A549 (cell line): ENCODE measurements around the gene TBC1D22A. TPM values are rescaled to one million over a fixed set of nuclear protein-coding genes. Genes with fewer than 3 reads are reported as not detected.

Experiments used
- ATAC-seq, 2 experiments: fragments of 200-7000 bp in 1 of 2; fragments of >200 bp in 1 of 2; cut with Nextera tagmentation in 1 of 2; cut with Tn5 transposase in 1 of 2; 3 replicates each; pipeline versions ENCODE4 v1.8.0 to v1.9.1; 2018 to 2020; ENCODE audit warnings: mild to moderate bottlenecking in 1 of 2, moderate library complexity in 1 of 2
- CTCF ChIA-PET: fragments of 300-600 bp; sonication (Branson Sonifier 250); formaldehyde crosslinking; extraction: SDS; loops from one replicate; lab custom pipeline; 2021; ENCODE audit warnings: antibody characterized with exemption, inconsistent platforms; lab: Yijun Ruan, JAX
- POLR2A ChIA-PET: fragments of 350-600 bp; formaldehyde crosslinking; extraction: SDS; loops from one replicate; lab custom pipeline; 2021; ENCODE audit warnings: antibody characterized with exemption, inconsistent platforms; lab: Yijun Ruan, JAX
- DNase-seq, 2 experiments: peaks; one replicate each; pipeline versions ENCODE4 v3.0.0 to v3.0.0-alpha.2; 2011 to 2016; ENCODE audit warnings: low read depth in 1 of 2, low spot score in 1 of 2
- FAIRE-seq: peaks from 2 replicates; lab custom pipeline; 2011; peaks lifted over from hg19 to GRCh38; lab: Jason Lieb, UNC
- H3K27ac ChIP-seq, 2 experiments: fragments of >200 bp; sonication (Bioruptor Twin); formaldehyde crosslinking; 3 replicates each; pipeline ENCODE4 v1.5.1; 2016 to 2017
- H3K4me1 ChIP-seq: fragments of >200 bp; sonication (Bioruptor Twin); formaldehyde crosslinking; 3 replicates; pipeline ENCODE4 v1.6.1; 2016
- H3K4me2 ChIP-seq: fragments of >200 bp; sonication (Bioruptor Twin); formaldehyde crosslinking; 3 replicates; pipeline ENCODE4 v1.6.1; 2016
- H3K4me3 ChIP-seq: fragments of >200 bp; sonication (Bioruptor Twin); formaldehyde crosslinking; 3 replicates; pipeline ENCODE4 v1.5.1; 2016
- H3K9me3 ChIP-seq: fragments of >200 bp; sonication (Bioruptor Twin); formaldehyde crosslinking; 3 replicates; pipeline ENCODE4 v1.6.1; 2016
- ATOH8 ChIP-seq: fragments of 250-450 bp; sonication (Bioruptor Pico); IDR thresholded peaks from 2 replicates; pipeline ENCODE4 v1.5.0; 2020; ENCODE audit warnings: low read depth, mild to moderate bottlenecking, moderate library complexity
- BCL3 ChIP-seq: fragments of >200 bp; sonication (Bioruptor Twin); formaldehyde crosslinking; IDR thresholded peaks from 3 replicates; pipeline ENCODE4 v1.6.1; 2016
- CHD4 ChIP-seq: fragments of 200-600 bp; sonication (generic); IDR thresholded peaks from 2 replicates; pipeline ENCODE4 v1.6.1; 2016; ENCODE audit warnings: antibody characterized with exemption, mild to moderate bottlenecking, borderline replicate concordance
- EHF ChIP-seq: fragments of 250-450 bp; sonication (Bioruptor Pico); IDR thresholded peaks from 2 replicates; pipeline ENCODE4 v1.5.0; 2020; ENCODE audit warnings: mild to moderate bottlenecking
- EP300 ChIP-seq, 2 experiments: fragments of >200 bp; sonication (Bioruptor Twin); formaldehyde crosslinking; IDR thresholded peaks; 2 replicates in 1 of 2; 3 replicates in 1 of 2; pipeline ENCODE4 v1.6.1; 2016 to 2017
- HDAC2 ChIP-seq: fragments of 200-600 bp; sonication (generic); IDR thresholded peaks from 2 replicates; pipeline ENCODE4 v1.6.1; 2016
- HES2 ChIP-seq: fragments of >200 bp; sonication (Bioruptor Twin); formaldehyde crosslinking; IDR thresholded peaks from 2 replicates; pipeline ENCODE4 v1.6.1; 2016
- HMGXB4 ChIP-seq: fragments of 250-450 bp; sonication (Bioruptor Pico); IDR thresholded peaks from 2 replicates; pipeline ENCODE4 v1.5.0; 2021; ENCODE audit warnings: mild to moderate bottlenecking, moderate library complexity, borderline replicate concordance
- HOXB13 ChIP-seq: fragments of 250-450 bp; sonication (Bioruptor Pico); IDR thresholded peaks from 2 replicates; pipeline ENCODE4 v1.5.0; 2020; ENCODE audit warnings: low read depth, mild to moderate bottlenecking, moderate library complexity
- HOXB5 ChIP-seq: fragments of 250-450 bp; sonication (Bioruptor Pico); IDR thresholded peaks from 2 replicates; pipeline ENCODE4 v1.5.0; 2020; ENCODE audit warnings: mild to moderate bottlenecking, moderate library complexity
- JUNB ChIP-seq: fragments of >200 bp; sonication (Bioruptor Twin); formaldehyde crosslinking; IDR thresholded peaks from 2 replicates; pipeline ENCODE4 v1.6.1; 2016
- NFE2L2 ChIP-seq: fragments of 150-350 bp; conservative IDR thresholded peaks from 2 replicates; pipeline ENCODE4 v1.6.1; 2014; ENCODE audit warnings: low read length
- NPAS2 ChIP-seq: fragments of 250-450 bp; sonication (Bioruptor Pico); IDR thresholded peaks from 2 replicates; pipeline ENCODE4 v1.8.0; 2022; ENCODE audit warnings: mild to moderate bottlenecking, moderate library complexity, borderline replicate concordance
- NR3C1 ChIP-seq: fragments of >200 bp; sonication (Bioruptor Twin); formaldehyde crosslinking; IDR thresholded peaks from 3 replicates; pipeline ENCODE4 v1.6.1; 2017
- PHF8 ChIP-seq: fragments of 200-600 bp; sonication (generic); IDR thresholded peaks from 2 replicates; pipeline ENCODE4 v1.6.1; 2016; ENCODE audit warnings: low read depth, mild to moderate bottlenecking, antibody characterized with exemption, moderate library complexity, borderline replicate concordance
- POLR2A ChIP-seq: IDR thresholded peaks from 2 replicates; pipeline ENCODE4 v1.6.1; 2012; ENCODE audit warnings: mild to moderate bottlenecking, low read length
- RAD21 ChIP-seq, 2 experiments: fragments of >200 bp in 1 of 2; sonication (Bioruptor Twin) in 1 of 2; formaldehyde crosslinking in 1 of 2; IDR thresholded peaks in 1 of 2; conservative IDR thresholded peaks in 1 of 2; 2 replicates in 1 of 2; 3 replicates in 1 of 2; pipeline ENCODE4 v1.6.1; 2012 to 2018; ENCODE audit warnings: inconsistent platforms in 1 of 2
- RARB ChIP-seq: fragments of 250-450 bp; sonication (Bioruptor Pico); IDR thresholded peaks from 2 replicates; pipeline ENCODE4 v1.8.0; 2021; ENCODE audit warnings: mild to moderate bottlenecking, moderate library complexity
- RFX5 ChIP-seq: fragments of 450-650 bp; IDR thresholded peaks from 2 replicates; pipeline ENCODE4 v1.7.1; 2014; ENCODE audit warnings: antibody characterized with exemption, mild to moderate bottlenecking, moderate library complexity
- RNF2 ChIP-seq: fragments of 200-600 bp; sonication (generic); IDR thresholded peaks from 2 replicates; pipeline ENCODE4 v1.6.1; 2016; ENCODE audit warnings: low read depth, mild to moderate bottlenecking, antibody characterized with exemption, moderate library complexity, borderline replicate concordance
- SREBF2 ChIP-seq: fragments of 450-650 bp; IDR thresholded peaks from 2 replicates; pipeline ENCODE4 v1.6.1; 2014; ENCODE audit warnings: mild to moderate bottlenecking, moderate library complexity
- ZFP36 ChIP-seq: fragments of 450-650 bp; IDR thresholded peaks from 2 replicates; pipeline ENCODE4 v1.6.1; 2014; ENCODE audit warnings: borderline replicate concordance; ENCODE audit not compliant: partially characterized antibody
- ZSCAN20 ChIP-seq: fragments of 250-450 bp; sonication (Bioruptor Pico); IDR thresholded peaks from 2 replicates; pipeline ENCODE4 v1.8.0; 2022; ENCODE audit warnings: mild to moderate bottlenecking, moderate library complexity
- WGBS: methylation state at CpG from one replicate; pipeline ENCODE4 v1.1.6; 2017; ENCODE audit errors: missing lambda C conversion rate; 5-methylcytosine and 5-hydroxymethylcytosine counted together
- polyA plus RNA-seq, 4 experiments: library from polyadenylated mRNA; depleted of rRNA in 3 of 4; stranded (reverse); fragments of >200 nt; fragmentation: RNase III in 1 of 4; extraction: RNeasy Plus Mini Kit Qiagen cat#74134 plus additional on column Dnase treatment in 1 of 4; gene quantifications; 2 replicates in 3 of 4; 3 replicates in 1 of 4; pipeline ENCODE4 v1.2.3, GENCODE V29; 2011 to 2017

Gene TBC1D22A
- polyA plus RNA-seq, 2 of the 4 experiments (the other 2 are of a cell fraction): 8.9 to 10.8 TPM

- Histone ChIP-seq H3K4me2 (no peak overlapping the region), H3K9me3 (no peaks in the 10 kb centered on the region), H3K4me3 (no peak overlapping the region), H3K27ac (no peak overlapping the region), H3K4me1 (no peaks in the 10 kb centered on the region)
- WGBS: 93% methylated on average over 8 of the region's 11 CpGs
- ATAC-seq (no peak), FAIRE-seq (no peak), DNase-seq (no peak)
- POLR2A ChIA-PET: no interaction called here
- CTCF ChIA-PET: no interaction called here
- TF ChIP-seq EHF (no peak), ZFP36 (no peak), NR3C1 (no peak), RAD21 (conservative IDR thresholded peaks at IDR 0.05 in 1 of 2, IDR thresholded peaks at IDR 0.05 in 1 of 2) (no peak), JUNB (no peak), HDAC2 (no peak)
Observed at GRCh38 chr22:46994265-46994664, 231.8 kb downstream of the TBC1D22A start.

- CTCF ChIA-PET: no interaction called here
- TF ChIP-seq BCL3: no peak
- TF ChIP-seq RARB (CRISPR knock-in tag): no peak
- TF ChIP-seq ZFP36: no peak
- TF ChIP-seq ATOH8 (CRISPR knock-in tag): no peak
- TF ChIP-seq SREBF2: no peak
- TF ChIP-seq NPAS2 (CRISPR knock-in tag): no peak
- TF ChIP-seq RFX5: no peak
- no peak for TF ChIP-seq HDAC2
- no peak for TF ChIP-seq PHF8
- TF ChIP-seq EP300 (IDR thresholded peaks at IDR 0.05): no peak
- TF ChIP-seq HMGXB4 (CRISPR knock-in tag): no peak
- TF ChIP-seq HES2: no peak
- TF ChIP-seq CHD4: no peak
- TF ChIP-seq POLR2A: no peak
- TF ChIP-seq HOXB5 (CRISPR knock-in tag): no peak
- no peak for TF ChIP-seq HOXB13
- no peak for TF ChIP-seq JUNB
- no peak for TF ChIP-seq NFE2L2
- TF ChIP-seq ZSCAN20 (CRISPR knock-in tag): no peak
- no peak for TF ChIP-seq RNF2
- Histone ChIP-seq H3K27ac (no peak overlapping the region), H3K4me1 (no peaks in the 10 kb centered on the region), H3K9me3 (no peaks in the 10 kb centered on the region), H3K4me2 (no peak overlapping the region), H3K4me3 (no peak overlapping the region)
- FAIRE-seq (no peak), DNase-seq (no peak), ATAC-seq (no peak)
- POLR2A ChIA-PET: no interaction called here
- WGBS: 97% methylated on average over 9 of the region's 13 CpGs
Observed at GRCh38 chr22:46994983-46995382, 232.5 kb downstream of the TBC1D22A start.
